HG03060 (cell line): ENCODE results near the gene LRRC27.
"Not testable (repeated sequence)": the region's sequence is repeated elsewhere in the genome, so short reads cannot be mapped to it uniquely, and the experiment has no call there.

Experiments used
- ATAC-seq: cut with Tn5 transposase; IDR thresholded peaks from one replicate; pipeline ENCODE4 v1.9.1; 2021; ENCODE audit warnings: low read depth, moderate number of reproducible peaks; ENCODE audit not compliant: unreplicated experiment

The LRRC27 gene

DNA sequence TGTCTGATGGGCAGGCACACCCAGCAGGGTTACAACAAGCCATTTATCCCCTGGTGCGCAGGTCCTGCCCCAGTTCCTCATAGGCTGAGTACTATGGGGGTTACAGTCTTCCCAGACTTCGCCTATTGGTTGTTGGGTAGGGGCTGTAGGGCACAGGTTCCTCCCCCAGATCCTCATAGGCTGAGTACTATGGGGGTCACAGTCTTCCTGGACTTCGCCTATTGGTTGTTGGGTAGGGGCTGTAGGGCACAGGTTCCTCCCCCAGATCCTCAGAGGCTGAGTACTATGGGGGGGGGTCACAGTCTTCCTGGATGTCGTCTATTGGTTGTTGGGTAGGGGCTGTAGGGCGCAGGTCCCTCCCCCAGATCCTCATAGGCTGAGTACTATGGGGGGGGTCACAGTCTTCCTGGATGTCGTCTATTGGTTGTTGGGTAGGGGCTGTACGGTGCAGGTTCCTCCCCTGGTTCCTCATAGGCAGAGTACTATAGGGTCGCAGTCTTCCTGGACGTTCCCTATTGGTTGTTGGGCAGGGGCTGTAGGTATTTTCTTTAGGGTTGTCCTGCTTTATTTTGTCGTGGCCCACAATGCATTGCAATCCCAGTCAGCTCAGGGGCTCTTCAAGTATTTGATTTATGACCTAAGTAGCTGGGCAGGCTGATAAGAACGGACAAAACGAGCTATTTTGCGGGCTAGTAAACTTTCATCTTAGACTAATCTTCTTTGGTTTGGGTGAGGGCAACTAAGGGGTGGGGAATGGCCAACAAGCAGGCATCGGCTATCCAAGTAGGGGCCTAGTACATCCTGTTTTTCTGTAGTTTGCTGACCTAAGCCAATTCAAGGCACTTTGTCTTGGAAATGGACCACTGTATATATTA, 3.4 kb downstream of the LRRC27 start:
- ATAC-seq, result peak; percentile 46

- no peak for ATAC-seq
Observed at GRCh38 chr10:132336064-132336746, 4.2 kb downstream of the LRRC27 start.

DNA sequence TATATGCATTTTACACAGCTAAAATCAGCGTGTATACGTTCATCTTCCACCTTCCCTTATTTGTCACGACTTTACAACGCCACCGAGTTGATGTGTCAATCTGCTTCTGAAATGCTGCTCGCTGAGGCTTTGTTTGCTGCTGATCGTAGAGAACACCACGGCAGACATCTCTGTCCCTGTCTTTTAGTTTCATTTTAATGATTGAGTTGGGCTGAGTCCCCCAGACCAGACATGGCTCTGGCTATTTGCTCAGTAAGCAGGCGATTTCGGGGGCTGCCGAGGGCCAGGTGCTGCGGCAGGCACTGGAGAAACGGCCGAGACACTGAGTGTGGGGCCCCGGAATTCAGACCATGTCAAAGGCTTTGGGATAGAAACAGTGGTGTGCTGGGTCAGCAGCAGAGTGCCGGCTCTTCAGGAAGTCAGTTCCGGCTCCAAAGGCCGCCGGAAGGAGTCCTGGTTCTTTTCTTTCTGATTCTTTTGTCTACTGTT, 5.0 kb downstream of the LRRC27 start:
- ATAC-seq, result no peak

GRCh38 chr10:132337854-132338253, 5.9 kb downstream of the LRRC27 start:
- not testable (repeated sequence) for ATAC-seq

DNA sequence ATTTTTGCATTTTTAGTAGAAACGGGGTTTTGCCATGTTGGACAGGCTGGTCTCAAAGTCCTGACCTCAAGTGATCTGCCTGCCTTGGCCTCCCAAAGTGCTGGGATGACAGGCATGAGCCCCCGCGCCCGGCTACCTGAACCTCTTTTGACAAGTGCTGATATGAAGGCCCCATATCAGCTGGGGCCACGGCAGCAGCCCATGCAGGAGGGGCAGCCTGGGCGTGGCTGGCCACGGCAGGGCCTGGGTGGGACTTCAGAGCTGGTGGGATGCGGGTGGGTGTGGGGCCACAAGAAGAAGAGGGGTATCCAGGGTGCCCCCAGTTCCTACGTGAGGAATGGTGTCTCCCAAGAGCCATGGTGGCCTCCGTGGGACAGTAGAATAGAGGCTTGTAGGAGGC, 6.9 kb downstream of the LRRC27 start:
- ATAC-seq, result no peak

- ATAC-seq, result no peak
Observed at GRCh38 chr10:132339276-132339675, 7.3 kb downstream of the LRRC27 start.

- no peak for ATAC-seq
Observed at GRCh38 chr10:132341017-132341416, 9.0 kb downstream of the LRRC27 start.

- no peak for ATAC-seq
Observed at GRCh38 chr10:132341781-132342180, 9.8 kb downstream of the LRRC27 start.

- ATAC-seq, result no peak
Observed at GRCh38 chr10:132342553-132342952, 10.6 kb downstream of the LRRC27 start.

DNA sequence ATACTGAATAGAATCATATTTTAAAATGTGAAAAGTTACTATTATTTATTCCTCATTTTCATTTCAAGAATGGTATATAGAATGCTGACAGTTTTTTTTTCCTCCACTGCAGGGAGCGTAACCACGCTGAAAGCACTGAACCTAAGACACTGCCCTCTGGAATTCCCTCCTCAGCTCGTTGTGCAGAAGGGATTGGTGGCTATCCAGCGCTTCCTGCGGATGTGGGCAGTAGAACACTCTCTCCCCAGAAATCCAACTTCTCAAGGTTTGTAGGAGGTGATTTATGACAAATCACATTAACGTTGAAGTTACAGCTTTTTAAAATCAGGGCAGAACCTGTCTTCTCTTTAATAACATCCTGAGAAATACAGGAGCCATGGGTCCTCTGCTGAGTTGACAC, 12.4 kb downstream of the LRRC27 start:
- ATAC-seq, result no peak

- ATAC-seq, result no peak
Observed at GRCh38 chr10:132345345-132345744, 13.4 kb downstream of the LRRC27 start.

DNA sequence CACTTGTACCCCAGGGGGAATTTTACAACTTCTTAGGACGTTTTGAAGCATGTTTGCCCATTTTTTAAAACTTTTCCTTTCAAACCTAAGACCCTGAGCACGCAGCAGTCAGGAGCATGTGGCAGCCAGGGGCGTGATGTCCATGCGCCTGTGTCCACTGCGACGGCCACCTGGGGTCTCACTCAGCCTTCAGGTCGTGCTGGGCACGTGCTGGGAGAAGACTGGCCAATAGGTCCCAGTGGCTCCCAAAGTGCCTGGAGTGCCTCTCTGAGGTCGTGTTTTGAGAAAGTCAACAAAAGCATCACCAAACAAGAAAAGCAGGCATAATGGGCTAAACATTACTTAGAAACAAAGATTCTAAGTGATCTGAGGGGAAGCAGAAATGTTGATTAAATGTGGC, 14.8 kb downstream of the LRRC27 start:
- ATAC-seq, result no peak

DNA sequence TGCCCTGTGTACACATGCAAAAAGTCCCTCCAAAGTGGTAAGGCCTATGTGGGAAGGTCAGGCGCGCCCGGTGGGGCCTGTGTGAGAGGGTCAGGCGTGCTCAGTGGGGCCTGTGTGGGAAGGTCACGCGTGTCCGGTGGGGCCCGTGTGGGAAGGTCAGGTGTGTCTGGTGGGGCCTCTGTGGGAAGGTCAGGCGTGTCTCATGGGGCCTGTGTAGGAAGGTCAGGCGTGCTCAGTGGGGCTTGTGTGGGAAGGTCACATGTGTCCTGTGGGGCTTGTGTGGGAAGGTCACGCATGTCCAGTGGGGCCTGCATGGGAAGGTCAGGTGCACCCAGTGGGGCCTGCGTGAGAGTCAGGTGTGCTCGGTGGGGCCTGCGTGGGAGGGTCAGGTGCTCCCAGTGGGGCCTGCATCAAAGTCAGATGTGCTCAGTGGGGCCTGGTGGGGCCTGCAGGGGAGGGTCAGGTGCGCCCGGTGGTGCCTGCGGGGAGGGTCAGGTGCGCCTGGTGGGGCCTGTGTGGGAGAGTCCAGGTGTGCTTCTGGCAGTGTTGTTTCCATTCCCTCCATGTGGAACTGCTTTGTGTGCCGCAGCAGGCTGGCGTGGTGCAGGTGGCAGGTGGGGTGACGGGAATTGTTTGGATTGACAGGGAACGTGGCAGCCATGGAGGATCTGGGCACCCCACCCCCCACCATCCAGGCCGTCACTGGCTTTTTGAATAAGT, 15.4 kb downstream of the LRRC27 start:
- no peak for ATAC-seq

GRCh38 chr10:132347931-132348267, 15.9 kb downstream of the LRRC27 start:
- ATAC-seq, result no peak

GRCh38 chr10:132349766-132350165, 17.8 kb downstream of the LRRC27 start:
- no peak for ATAC-seq

DNA sequence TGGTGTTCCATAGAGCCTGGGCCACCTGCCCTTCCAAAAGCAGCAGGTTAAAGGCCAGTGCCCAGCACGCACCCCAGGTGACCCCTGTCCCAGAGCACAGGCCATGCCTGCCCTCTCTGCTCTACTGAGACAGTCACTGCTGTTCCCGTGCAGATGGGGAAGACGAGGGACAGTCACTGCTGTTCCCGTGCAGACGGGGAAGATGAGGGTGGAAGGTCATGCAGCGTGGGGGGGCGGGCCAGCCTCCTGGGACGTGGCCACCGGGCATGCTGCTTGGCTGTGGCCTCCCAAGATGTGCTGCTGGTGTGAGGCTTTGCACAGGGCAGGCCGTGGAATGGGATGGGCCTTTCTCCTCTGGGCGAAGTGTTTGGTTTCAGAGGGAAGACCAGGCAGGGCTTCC, 18.4 kb downstream of the LRRC27 start:
- ATAC-seq, result no peak

- ATAC-seq, result no peak
Observed at GRCh38 chr10:132350946-132351345, 19.0 kb downstream of the LRRC27 start.

DNA sequence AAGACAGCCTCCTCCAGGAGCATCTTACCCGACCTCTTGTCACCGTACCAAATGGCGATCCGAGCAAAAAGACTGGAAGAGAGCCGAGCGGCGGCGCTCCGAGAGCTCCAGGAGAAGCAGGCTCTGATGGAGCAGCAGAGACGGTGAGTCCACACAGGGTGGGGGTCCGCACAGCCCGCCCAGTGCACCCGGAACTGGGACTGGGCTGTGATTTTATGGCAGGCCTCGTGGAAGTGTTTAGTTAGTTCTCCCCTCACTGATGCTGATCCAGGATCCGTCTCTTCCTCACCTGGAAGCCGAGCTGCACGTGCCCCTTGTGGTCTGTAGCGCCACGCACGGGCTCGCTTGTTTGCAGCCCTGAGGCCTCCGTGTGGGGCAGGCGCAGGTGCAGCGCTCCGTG, 19.6 kb downstream of the LRRC27 start:
- ATAC-seq, result no peak

GRCh38 chr10:132352462-132353308, 20.7 kb downstream of the LRRC27 start:
- not testable (repeated sequence) for ATAC-seq
